HG03521 (cell line): Measurements from ENCODE around the gene INTU.
A peak's percentile ranks its signal among the peaks of the same experiment; 100 is the strongest.
"Not testable (repeated sequence)": the region's sequence is repeated elsewhere in the genome, so short reads cannot be mapped to it uniquely, and the experiment has no call there.

ENCODE experiments used
- ATAC-seq: cut with Tn5 transposase; IDR thresholded peaks from one replicate; pipeline ENCODE4 v1.9.1; 2021; ENCODE audit warnings: mild to moderate bottlenecking, moderate library complexity; ENCODE audit not compliant: unreplicated experiment

Gene INTU

GRCh38 chr4:127632420-127633403 is at the start of gene INTU:
Gene INTU (plus strand): TSS chr4:127632957. CDS start chr4:127633035, 78 bp downstream.
- ATAC-seq, result peak; percentile 95

GRCh38 chr4:127586496-127586895 is 46.3 kb upstream of the INTU start:
- ATAC-seq, result not testable (repeated sequence)

- ATAC-seq, result peak; percentile 95
Observed at GRCh38 chr4:127586922-127587571, 45.7 kb upstream of the INTU start.

GRCh38 chr4:127589153-127589552 is 43.6 kb upstream of the INTU start:
- not testable (repeated sequence) for ATAC-seq

GRCh38 chr4:127598656-127599055 is 34.1 kb upstream of the INTU start:
- no peak for ATAC-seq

- ATAC-seq, result no peak
Observed at GRCh38 chr4:127601029-127601428, 31.7 kb upstream of the INTU start.

- no peak for ATAC-seq
Observed at GRCh38 chr4:127604949-127605709, 27.6 kb upstream of the INTU start.

GRCh38 chr4:127606823-127607222 is 25.9 kb upstream of the INTU start:
- no peak for ATAC-seq

GRCh38 chr4:127609484-127609883 is 23.3 kb upstream of the INTU start:
- ATAC-seq, result no peak

- no peak for ATAC-seq
Observed at GRCh38 chr4:127610488-127610887, 22.3 kb upstream of the INTU start.

GRCh38 chr4:127616898-127617297 is 15.9 kb upstream of the INTU start:
- no peak for ATAC-seq

- ATAC-seq, result no peak
Observed at GRCh38 chr4:127618427-127618826, 14.3 kb upstream of the INTU start.

- peak; percentile 34 for ATAC-seq
Observed at GRCh38 chr4:127622621-127622920, 10.2 kb upstream of the INTU start.

- ATAC-seq, result peak; percentile 67
Observed at GRCh38 chr4:127622921-127623796, 9.6 kb upstream of the INTU start.

GRCh38 chr4:127623797-127624083 is 9.0 kb upstream of the INTU start:
- no peak for ATAC-seq

GRCh38 chr4:127624173-127624572 is 8.6 kb upstream of the INTU start:
- no peak for ATAC-seq

- no peak for ATAC-seq
Observed at GRCh38 chr4:127629371-127629770, 3.4 kb upstream of the INTU start.

- no peak for ATAC-seq
Observed at GRCh38 chr4:127630152-127630551, 2.6 kb upstream of the INTU start.

GRCh38 chr4:127631420-127631819 is 1.3 kb upstream of the INTU start:
- no peak for ATAC-seq

- no peak for ATAC-seq
Observed at GRCh38 chr4:127634181-127634580, 1.4 kb downstream of the INTU start.

GRCh38 chr4:127641524-127641923 is 8.8 kb downstream of the INTU start:
- no peak for ATAC-seq
